C4-2B (cell line): ENCODE measurements around the gene TMPRSS9.

Experiments
- ZFX ChIP-seq: fragments of 450-650 bp; IDR thresholded peaks from 2 replicates; pipeline ENCODE4 v1.6.1; 2017
- TF ChIP-seq, protein P1 (sequence below): fragments of 450-650 bp; conservative IDR thresholded peaks from 2 replicates; pipeline ENCODE4 v1.5.1; 2017; ENCODE audit warnings: mild to moderate bottlenecking

DNA sequence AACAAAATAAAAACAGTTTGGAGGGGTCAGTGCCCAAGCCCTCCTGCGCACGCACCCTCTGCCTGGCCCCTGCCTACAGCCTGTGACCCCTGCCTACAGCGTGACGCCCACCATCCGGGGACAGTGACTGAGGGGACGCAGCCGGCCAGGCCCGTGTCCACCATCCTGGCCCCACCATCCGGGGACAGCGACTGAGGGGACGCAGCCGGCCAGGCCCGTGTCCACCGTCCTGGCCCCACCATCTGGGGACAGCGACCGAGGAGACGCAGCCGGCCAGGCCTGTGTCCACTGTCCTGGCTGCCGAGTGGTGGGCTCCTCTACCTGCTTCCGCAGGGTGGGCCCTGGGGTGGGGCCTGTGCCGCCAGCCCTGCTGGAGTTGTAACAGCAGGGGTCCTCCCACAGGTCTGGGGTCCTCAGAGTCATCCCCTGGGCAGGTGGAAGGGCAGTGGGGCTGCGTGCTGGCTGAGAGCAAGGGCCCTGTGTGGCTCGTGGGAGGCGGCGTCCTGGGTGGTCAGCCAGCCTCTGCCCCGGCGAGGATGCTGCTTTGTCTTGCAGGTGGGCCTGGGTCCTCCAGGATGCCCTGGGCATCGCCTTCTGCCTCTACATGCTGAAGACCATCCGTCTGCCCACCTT is 17.3 kb upstream of the TMPRSS9 start:
- TF ChIP-seq, protein P1, sequence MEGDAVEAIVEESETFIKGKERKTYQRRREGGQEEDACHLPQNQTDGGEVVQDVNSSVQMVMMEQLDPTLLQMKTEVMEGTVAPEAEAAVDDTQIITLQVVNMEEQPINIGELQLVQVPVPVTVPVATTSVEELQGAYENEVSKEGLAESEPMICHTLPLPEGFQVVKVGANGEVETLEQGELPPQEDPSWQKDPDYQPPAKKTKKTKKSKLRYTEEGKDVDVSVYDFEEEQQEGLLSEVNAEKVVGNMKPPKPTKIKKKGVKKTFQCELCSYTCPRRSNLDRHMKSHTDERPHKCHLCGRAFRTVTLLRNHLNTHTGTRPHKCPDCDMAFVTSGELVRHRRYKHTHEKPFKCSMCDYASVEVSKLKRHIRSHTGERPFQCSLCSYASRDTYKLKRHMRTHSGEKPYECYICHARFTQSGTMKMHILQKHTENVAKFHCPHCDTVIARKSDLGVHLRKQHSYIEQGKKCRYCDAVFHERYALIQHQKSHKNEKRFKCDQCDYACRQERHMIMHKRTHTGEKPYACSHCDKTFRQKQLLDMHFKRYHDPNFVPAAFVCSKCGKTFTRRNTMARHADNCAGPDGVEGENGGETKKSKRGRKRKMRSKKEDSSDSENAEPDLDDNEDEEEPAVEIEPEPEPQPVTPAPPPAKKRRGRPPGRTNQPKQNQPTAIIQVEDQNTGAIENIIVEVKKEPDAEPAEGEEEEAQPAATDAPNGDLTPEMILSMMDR, result no peak
- TF ChIP-seq ZFX, result no peak
